Activated CD4-positive, alpha-beta T cell treated with anti-CD3 and anti-CD28 coated beads, Interleukin-2, amount 50 U/mL, for 16 hours (primary cell): ENCODE measurements around the gene FLAD1.
A peak's percentile ranks its signal among the peaks of the same experiment; 100 is the strongest.

Experiments used
- DNase-seq: peaks from one replicate; pipeline ENCODE4 v3.0.0-alpha.2; 2020

FLAD1 gene

DNA sequence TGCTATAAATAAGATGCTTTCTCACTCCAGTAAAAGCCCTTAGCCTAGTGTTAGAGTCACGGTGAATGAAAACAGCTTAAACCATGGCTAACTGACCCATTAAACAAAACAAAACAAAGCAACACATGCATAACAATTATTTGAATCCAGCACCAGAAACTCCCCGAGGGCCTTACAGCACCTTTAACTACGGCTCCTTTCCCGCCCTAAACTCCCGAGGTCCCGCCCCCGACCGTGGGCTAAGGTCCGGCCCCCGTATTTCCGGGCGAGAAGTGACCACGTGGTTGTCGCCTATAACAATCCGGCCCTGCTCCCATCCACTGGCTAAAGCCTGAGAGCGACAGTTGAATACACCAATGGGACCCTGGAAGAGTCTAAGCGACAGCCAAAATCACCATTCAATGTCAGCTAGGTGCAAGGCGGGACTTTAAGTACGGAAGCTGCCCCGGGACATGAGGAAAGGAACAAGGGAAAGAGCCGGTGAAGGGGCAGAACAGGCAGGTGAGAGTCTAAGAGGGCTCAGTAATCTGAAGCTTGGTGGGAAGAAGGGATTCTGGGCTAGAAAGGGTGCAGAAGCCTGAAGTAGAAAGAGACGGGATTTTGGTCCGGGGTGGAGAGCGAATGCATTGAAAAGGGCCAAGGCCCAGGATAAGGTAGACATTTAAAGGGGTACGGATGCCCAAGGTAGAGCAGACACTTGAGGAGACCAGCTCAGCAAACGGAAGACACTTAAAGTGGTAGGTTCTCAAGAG, at the start of gene FLAD1:
Gene FLAD1 (plus strand): TSS at position 448 of the 752 bp plus-strand sequence. CDS start 351 bp downstream, outside the sequence.
- DNase-seq, result peak; percentile 100

DNA sequence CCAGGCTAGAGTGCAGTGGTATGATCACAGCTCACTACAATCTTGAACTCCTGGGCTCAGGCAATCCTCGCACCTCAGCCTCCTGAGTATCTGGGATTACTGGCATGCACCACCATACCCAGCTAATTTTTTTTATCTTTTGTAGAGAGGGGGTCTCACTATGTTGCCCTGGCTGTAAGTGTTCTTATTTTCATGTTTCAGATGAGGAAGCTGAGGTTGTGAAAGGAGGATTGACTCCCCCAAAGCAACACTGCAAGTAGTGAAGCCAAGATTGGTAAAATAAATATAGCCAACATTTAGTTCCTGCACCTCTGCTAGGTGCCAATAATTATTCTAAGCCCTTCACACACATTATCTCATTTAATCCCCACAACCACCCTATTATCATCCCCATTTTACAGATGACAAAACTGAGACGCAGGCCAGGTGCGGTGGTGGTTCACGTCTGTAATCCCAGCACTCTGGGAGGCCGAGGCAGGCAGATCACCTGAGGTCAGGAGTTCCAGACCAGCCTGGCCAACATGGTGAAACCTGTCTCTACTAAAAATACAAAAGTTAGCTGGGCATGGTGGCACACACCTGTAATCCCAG, 48.7 kb upstream of the FLAD1 start:
- no peak for DNase-seq

DNA sequence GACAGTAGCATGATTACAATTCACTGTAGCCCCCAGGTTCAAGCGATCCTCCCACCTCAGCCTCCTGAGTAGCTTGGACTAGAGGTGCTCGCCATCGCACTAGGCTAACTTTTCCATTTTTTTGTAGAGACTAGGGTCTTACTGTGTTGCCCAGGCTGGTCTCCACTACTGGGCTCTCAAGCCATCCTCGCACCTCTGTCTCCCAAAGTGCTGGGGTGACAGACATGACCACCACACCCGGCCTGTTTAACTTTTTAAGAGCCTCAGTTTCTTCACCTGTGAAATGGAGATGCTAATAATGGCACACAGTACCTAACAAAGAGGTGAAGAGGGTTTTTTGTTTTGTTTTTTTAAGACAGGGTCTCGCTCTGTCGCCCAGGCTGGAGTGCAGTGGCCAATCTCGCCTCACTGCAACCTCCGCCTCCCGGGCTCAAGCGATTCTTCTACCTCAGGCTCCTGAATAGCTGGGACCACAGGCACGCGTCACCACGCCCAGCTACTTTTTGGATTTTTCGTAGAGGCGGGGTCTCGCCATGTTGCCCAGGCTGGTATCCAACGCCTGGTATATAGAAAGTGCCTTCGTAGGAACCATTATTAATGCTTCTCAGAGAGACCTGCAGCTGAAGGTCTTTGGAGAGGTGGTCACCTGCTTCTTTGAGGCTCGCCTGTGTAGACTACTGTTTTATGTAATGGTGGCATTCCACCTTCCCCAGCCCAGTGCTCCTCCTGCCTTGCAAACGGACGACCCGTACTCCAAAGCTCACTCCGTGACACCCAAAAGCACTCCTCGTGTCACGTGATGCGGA, 47.2 kb upstream of the FLAD1 start:
- DNase-seq, result no peak

DNA sequence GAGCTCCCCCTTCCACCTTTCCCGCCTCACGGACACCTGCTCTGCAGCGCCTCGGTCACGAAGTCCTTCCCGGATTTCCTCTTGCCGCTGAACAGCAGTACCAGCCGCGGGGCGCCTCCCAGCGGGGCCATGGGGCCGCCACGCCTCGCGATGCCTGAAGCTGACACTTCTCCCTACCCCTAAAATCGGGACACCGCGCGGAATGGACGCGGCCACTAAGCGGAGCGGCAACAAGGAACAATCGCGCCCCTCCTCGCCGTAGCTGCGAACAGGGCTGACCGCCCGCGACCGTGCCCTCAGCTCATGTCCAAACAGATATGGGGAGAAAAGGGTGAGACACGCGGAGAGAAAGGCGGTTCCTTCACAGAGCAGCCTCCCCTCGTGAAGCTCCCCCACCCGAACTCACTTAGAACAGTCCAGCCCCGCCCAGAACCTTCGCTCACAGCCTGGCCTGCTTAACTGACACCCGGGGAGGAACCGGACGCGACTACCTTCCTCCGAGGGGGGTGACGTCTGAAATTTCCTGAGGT, 46.5 kb upstream of the FLAD1 start, which contains the start of gene PMVK:
Gene PMVK (minus strand): TSS at position 165 of the 530 bp plus-strand sequence. CDS start 34 bp downstream, at position 131.
- peak; percentile 96 for DNase-seq

DNA sequence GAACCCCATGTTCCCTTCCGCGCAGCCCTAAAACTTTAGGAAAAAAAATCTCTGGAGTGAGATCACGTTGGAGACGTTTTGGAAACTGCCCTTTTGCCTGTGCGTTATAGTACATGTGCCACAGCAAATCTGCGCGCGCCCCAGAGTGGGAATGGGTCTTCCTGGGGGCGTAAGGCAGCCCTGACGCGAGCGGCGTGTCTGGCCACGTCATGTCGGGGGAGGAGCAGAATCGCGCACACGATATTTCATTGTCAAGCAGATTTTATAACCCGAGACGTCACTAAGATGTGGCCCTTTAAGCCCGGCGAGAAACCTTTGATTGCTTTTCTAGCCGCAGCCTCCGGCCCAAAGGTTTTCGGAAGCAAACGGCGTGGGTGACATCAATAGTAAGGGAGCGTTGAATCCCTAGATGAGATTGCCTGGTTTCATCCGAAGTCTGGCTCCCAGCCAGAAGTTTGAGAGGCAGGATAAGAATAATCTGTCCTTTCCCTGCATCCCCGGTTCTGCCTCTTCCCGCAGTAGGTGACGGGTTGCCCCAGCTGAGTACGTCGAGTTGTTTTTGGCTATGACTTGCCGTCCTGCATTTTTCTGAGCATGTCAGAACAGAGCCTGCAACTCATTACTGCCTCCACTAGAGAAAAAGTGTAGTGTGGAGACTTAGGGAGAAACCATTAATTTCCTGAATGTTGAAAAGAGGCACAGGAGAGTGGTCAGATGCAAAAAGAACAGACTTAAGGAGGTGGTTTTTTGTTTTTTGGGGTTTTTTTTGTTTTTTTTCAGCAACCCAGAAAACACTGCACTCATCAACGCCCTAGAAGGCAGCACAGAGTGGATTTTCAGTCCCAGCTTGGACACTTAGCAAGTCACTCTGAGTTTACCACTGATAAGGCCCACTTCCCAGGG, 45.8 kb upstream of the FLAD1 start:
- peak; percentile 94 for DNase-seq

DNA sequence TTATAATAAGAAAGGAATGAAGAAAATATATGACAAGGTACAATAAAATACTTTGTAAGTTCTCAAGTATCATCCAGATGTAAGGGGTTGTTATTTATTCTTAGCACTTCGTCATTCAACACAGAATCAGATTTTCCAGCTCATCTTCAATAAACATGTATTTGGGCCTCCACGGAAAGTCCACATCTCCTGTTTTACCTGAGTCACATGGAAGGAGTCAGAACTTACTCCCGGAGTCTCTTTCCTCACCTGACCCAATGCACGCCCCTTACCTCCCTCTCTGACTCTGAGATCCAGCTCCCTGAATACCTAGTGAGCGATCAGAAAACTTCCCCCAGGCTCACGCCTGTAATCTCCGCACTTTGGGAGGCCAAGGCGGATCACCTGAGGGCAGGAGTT, 45.2 kb upstream of the FLAD1 start:
- no peak for DNase-seq

DNA sequence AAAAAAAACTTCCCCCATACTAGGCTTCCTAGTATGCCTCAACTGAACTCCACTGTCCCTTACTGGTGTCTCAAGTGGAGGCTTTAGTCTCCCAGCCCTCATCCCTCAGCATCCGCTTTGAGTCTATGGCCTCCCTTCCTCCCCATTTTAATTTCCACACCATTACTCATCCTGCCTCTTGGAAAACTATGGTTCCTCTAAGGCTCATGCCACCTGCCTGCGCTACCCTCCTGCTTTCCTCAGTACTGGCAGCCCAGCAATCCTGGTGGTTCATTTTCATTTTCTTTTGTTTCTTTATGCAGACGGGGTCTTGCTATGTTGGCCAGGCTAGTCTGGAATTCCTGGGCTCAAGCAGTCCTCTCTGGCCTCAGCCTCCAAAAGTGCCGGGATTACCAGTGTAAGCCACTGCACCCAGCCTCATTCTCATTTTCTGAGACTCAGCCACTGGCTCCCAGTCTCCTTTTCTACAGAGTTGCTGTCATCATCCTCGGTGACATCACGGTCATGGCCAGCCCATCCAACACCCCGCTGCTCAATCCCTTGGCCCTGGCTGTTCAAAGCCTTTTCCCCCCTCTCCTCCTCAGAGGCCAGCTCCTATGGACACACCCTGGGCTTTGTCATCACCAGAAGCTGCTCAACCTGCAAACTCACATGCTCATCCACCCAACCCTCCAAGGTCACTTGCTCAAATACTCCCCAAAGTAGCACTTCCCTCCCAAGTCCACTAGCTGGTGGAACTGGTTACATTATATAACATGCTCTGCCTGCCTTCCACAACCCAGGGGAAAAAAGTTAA, 44.3 kb upstream of the FLAD1 start:
- no peak for DNase-seq

DNA sequence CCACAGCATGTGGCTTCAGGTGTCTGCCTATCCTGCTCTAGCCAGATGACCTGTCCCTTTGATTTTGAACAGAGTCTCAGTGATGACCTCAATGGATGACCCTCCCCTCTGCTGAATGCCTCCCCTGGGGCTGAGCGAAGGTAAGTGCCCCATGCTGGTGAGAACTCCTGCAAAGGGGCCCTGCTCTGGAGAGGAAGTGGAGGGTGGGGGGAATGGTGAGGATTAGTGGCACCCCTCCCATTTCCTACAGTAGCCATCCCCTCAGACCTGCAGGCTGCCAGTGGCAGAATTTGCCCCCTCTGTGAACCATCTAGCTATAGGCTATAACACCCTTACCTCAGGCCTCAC, 43.0 kb upstream of the FLAD1 start:
- DNase-seq, result no peak

DNA sequence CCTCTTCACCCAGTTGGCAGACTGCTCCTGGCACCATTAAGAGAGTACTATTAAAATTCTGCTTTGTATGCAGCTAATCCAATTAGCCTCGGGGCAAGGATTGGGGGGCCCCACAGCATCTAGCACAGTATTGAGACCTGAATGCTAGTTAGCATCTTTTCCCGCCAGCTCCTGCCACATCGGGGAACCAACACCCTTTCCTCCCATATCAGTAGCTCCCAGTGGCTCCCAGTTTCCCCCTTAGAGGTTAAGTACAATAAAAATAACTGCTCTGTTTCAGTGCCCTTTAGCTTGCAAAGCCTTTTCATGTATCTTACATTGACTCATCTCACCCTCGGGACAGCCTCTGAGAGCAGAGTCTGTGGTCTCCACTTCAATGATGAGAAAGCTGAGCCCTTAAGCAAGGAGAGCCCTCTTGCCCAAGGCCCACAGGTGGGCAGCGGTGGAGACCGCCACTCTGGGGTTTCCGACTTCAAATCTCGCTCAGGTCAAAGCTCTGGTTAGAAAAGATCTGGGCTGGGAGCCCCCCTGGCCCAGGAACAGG, 42.4 kb upstream of the FLAD1 start:
- peak; percentile 66 for DNase-seq

DNA sequence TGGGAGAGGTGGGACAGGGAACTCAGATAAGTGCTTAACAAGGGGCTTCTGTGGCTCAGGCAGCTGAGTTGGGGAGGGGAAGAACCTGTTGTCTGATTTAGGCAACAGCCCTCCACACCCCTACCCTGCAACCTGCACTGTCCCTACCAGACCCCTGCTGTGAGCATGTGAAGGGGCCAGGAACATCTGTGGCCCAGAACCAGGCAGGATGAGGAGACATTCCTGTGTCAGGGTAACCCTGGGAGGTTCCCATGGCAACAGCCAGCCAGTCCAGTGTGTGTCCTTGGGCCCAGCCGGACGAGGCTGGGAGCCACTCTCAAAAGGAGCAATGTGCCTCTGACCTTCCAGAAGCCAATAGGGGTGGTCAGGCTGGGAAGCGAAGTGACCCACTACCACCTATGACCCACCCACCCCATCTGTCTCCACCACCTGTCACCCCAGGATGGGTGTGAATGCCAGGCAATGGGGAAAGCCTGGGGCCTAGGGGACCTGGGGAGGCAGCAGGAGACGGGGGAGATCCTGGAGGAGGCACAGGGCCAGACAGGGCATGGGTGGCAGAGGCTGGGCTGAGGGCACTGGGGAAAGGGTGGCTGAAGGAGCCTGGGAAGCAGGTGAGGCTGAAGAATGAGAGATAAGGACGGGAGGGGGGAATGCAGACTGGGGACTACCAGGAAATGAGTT, 41.7 kb upstream of the FLAD1 start:
- DNase-seq, result no peak

DNA sequence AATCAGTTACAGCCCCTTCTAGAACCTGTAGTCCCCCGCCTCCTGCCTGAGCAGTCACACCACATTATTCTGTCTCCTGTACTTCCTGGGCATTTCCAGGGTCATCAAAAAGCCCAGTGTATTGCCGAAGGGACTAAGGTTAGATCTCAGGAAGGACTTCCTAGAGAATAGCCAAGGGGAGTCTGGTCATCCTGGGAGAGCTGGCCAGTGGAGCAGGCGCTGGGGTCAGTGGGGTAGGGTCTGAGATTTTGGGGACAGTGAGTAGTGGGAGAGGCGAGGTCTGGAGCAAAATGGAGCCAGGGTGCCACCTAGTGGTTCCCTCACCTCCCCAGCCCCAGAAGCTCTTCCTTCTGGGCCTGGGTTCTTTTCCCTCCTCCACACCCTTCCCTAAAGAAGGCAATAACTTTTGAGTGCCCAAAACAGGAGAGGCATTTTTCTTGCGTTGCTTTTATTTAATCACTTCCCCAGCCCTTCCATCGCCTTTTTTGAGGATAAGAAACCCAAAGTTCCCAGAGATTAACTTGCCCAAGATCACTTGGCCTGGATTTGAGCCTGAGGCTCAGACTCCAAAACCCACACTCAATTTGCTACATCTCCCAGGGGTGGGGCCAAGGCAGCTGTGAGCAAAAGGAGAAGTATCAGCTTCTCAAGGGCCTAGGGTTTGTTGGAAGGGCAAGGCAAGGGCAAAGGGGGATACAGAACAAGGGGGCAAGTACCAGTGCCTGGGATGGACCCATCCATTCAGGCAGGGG, 39.3 kb upstream of the FLAD1 start:
- peak; percentile 64 for DNase-seq

DNA sequence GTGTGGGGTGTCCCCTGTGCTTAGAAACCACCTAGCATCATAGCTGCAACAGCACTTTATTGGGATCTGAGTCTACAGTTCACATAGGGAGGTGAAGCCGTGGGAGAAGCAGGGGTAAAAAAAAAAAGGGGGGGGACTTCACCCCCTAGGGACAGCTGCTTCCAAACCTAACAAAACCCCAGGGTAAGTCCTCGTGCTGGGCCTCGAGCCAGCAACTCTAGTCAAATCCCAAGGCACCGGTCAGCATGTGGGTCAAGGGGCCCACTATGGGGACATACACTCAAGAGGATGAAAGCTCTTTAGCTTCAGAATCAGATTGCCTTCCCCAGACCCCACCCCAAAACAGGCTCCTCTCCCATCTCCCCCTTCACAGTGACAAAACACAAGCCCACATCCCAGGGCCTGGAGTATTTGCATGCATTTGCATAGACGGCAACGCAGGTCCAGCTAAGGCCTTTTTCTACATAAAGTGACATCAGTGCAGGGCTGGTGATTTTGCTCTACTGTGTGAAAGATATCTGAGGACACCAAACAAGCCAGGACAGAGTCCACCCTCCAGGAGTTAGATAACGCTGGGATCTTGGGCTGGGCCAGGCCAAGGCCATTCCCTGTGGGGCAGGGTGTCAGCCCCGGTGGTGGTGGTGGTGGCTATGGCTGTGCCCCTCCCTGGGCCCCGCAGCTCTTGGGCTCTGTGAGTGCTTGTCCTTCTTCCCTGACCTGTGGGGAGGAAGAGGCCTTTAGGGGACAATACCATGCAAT, 38.6 kb upstream of the FLAD1 start:
- DNase-seq, result no peak

DNA sequence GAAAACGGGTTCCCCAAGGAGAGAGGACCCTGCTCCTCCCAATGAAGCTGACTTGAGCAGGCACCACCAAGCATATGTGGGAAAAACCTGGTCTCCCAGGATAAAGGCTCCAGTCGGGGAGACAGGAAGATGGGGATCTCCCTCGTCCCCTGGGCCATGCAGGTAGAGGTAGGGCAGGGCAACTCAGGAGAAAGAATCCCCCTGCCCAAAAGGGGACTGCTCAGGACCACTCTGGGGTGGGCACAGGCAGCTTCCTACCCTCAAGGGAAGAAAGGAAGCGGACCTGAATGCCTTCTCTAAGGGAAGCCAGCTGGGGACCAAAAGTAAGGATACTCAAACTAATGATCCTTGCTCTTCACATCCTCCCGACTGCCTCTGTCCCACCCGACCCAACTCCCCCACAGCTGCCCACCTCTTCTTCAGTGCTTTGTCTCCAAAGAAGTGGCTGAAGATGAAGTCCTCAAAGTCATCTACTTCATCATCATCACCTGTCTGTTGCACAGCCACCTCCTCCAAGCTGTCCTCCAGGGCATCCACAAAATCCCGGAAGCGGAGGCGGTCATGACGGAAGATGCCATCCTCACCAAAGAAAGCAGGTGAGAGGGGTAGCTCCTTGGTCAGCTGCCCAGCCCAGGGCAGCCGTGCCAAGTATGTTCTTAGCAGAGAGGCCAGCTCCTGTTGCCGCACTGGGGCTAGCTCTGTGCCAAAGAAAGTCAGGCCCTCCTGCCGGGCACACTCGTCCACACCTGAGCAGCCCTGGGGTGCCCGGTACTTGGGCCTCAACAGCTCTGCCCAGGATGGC, 37.8 kb upstream of the FLAD1 start:
- no peak for DNase-seq

DNA sequence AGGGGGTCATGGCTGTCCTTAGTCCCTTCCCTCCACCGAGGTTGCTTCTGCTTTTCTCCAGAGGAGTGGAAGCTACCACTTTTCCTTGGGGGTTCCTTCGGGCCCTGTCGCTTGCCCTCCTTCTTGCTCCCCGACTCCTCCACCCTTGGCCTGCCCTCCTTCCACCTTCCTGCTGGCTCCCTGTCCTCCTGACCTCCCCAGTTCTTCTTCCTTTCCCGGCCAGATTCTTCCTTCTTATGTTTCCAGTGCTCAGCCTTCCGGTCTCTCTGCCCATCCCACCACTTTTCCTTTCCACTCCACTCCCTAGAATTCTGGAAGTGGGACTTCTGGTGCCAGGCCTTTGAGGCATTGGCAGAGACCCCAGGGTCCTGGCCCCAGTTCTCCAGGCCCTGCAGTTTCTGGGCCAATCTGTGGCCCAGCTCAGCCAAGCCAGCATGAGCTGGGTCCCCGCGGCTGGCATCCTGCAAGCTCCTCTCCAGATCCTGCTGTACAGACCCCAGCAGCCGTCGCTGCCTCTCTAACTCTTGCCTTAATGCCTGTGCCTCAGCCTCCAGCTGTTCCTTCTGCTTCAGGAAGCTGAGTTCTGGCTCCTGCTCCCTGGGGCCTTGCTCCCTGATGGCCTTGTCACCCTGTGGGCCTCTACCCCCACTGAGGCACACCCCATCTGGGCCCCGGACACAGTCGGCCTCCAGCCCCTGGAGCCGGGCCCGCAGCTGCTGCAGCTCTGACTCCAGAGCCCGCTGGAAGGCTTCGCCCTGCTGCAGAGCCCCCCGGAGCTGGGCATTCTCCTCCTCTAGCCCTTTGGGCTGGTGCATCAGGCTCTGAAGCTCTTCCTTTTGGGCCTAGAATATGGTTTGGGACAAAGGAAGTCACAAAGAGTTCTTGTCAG, 36.9 kb upstream of the FLAD1 start:
- DNase-seq, result no peak

DNA sequence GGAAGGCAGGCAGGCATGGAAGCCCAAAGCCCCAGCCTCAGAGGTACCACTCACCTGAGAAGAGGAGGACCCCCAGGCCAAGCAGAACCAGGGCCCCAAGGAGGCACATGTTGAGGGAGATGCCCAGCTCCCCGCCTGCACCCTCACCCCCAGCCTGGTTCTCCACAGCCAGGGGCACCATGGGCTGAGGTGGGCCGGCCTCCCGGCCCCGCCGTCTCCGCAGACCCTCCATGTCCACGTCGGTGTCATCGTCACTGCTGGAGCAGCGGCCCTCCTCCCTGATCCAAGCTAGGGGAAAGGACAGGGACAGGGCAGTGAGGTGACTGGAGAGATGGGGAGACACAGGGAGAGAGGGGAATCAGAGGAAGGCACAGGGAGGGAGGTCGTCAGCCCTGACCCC, 35.1 kb upstream of the FLAD1 start:
- DNase-seq, result no peak

DNA sequence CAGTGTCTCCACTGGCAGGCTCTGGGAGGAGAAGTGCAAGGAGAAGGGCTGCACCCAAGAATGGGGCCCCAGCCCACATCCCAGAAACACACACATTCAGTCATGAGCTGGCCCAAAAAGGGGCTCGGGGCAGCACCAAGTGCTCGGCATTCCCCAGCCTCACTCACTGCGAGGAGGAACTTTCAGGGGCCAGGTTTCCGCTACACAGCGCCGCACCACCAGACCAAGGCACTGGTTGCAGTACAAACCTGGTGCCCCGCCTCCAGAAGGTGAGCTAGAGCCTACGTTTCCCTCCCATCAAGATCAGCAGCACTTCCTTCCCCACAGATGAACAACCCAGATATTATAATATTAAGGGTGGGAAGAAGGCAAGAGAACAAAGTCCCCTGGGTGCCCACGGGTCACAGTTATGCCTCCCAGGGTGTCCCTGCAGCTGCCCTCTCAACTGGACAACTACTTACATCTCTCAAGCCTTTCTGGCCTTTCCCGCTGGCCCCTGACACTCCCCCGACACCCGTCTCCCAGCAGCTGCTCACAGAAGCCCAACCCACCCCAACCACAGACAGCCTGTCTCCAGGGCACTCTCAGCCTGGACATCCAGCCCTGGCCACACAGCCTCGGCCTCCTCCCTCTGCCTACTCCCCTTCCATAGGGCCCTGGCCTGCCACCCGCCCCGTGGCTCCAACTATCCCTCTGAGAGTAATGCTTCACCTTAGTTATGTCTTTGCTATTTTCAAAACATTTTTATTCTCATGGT, 31.1 kb upstream of the FLAD1 start:
- no peak for DNase-seq
